ENCODE data around the gene PDIA3.

Gene PDIA3

DNA sequence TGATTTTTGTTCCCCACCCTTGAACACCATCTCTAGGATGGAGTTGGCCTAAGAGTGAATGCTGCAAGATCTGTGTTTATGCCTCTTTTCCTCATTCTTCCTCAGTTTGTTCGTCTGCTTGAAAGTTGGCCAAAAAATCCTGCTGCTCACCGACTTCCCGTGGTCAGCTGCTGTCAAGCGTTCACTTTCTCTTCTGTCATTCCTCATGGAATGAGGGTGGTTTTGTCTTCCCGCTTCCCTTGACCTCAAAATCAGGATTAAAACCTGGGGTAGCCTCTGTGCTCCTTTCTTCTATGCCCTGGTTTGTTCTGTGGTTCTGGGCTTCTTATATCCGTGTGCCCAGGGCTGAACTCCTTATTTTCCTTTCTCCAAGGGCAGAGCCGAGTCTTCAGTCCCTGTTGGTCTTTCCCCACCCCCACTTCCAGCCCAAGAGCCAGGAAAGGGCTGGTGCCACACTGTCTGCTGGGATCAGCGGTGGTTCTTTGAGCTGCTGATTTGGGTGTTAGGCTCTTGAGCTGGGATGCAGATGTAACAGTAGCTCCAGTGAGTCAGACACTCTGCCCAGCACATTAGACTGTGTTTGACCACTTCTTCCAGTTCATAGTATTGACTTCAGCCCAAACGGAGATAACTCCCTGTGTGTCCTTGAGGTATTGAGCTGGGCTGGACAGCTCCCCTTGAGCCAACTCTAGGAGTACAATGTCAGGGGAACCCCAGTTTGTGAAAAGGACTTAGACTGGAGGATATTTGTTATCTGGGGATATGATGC, 48.2 kb downstream of the PDIA3 start:
- peak; percentile 41 for DNase-seq (ENCODE audit: low read depth, low spot score)
- no peak overlapping the region for H3K4me3 ChIP-seq (ENCODE audit: low read depth, low read length)
- TF ChIP-seq, protein P1, sequence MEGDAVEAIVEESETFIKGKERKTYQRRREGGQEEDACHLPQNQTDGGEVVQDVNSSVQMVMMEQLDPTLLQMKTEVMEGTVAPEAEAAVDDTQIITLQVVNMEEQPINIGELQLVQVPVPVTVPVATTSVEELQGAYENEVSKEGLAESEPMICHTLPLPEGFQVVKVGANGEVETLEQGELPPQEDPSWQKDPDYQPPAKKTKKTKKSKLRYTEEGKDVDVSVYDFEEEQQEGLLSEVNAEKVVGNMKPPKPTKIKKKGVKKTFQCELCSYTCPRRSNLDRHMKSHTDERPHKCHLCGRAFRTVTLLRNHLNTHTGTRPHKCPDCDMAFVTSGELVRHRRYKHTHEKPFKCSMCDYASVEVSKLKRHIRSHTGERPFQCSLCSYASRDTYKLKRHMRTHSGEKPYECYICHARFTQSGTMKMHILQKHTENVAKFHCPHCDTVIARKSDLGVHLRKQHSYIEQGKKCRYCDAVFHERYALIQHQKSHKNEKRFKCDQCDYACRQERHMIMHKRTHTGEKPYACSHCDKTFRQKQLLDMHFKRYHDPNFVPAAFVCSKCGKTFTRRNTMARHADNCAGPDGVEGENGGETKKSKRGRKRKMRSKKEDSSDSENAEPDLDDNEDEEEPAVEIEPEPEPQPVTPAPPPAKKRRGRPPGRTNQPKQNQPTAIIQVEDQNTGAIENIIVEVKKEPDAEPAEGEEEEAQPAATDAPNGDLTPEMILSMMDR (IDR thresholded peaks at IDR 0.05; ENCODE audit: low read depth, low read length) = no peak
- in situ Hi-C loops (cut with HindIII; ENCODE audit: low sequenced_read_pairs) = no loop called here

DNA sequence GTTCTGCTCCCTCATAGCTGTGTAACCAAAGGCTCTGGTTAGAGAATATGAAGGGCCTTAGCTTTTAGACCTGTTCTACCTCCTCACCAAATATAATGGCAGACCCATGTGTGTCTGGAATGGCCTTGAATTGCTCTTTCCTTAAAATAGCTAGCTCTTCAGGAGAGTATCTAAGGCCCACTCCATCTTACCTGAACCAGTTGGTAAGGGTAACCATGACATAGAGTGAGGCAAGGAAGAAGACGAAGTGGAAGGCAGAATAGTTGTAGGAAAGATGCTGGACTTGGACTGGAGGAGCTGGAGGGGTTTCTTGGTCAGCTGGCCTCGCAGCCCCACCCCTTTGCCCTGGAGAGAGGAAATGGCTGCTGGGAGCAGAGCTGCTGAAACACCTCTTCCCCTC, 49.0 kb downstream of the PDIA3 start:
- no peak overlapping the region for H3K4me3 ChIP-seq (ENCODE audit: low read depth, low read length)
- in situ Hi-C loops (cut with HindIII; ENCODE audit: low sequenced_read_pairs) = no loop called here
- DNase-seq (ENCODE audit: low read depth, low spot score) = no peak
- TF ChIP-seq, protein P1 (IDR thresholded peaks at IDR 0.05; ENCODE audit: low read depth, low read length) = no peak

DNA sequence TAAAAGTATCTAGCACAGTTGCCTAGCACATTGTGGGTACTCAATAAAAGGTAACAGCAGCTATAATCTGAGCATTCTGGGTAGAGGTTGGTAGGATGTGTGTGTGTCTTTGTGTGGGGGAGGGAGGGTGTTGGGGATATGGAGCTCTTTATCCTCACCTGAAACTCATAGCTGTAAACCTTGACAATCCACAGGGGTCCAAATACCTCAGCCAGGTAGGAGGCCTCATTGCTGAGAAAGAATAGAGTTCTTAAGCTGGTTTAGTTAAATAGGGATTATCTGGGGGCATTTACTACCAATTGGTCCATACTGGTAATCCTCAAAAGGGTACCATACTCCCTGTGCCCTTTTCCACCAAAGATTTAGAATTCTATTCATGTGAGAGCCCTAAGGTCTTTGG, 49.8 kb downstream of the PDIA3 start:
- DNase-seq (ENCODE audit: low read depth, low spot score) = no peak
- H3K4me3 ChIP-seq (ENCODE audit: low read depth, low read length) = no peak overlapping the region
- TF ChIP-seq, protein P1 (IDR thresholded peaks at IDR 0.05; ENCODE audit: low read depth, low read length) = no peak
- in situ Hi-C loops (cut with HindIII; ENCODE audit: low sequenced_read_pairs) = no loop called here

DNA sequence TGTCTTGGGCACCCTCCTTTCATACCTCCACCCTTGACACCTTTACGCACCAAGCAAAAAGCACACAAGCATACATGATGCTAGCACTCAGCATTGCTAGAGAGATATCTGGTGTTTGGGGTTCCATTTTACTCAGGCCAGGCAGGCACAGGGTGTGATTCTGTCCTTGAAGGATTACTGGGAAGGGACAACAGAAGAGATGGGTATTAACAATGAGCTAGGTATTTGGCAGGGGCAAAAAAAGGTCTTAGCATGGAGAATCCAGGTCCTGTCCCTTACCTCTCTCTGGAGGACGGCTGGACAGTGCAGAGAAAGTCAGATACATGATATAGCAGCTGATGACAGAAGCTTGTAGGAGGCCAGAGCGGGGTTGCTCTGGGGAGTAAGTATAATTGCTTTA, 50.3 kb downstream of the PDIA3 start:
- in situ Hi-C loops (cut with HindIII; ENCODE audit: low sequenced_read_pairs) = no loop called here
- DNase-seq (ENCODE audit: low read depth, low spot score) = no peak
- no peak overlapping the region for H3K4me3 ChIP-seq (ENCODE audit: low read depth, low read length)
- TF ChIP-seq, protein P1 (IDR thresholded peaks at IDR 0.05; ENCODE audit: low read depth, low read length) = no peak

DNA sequence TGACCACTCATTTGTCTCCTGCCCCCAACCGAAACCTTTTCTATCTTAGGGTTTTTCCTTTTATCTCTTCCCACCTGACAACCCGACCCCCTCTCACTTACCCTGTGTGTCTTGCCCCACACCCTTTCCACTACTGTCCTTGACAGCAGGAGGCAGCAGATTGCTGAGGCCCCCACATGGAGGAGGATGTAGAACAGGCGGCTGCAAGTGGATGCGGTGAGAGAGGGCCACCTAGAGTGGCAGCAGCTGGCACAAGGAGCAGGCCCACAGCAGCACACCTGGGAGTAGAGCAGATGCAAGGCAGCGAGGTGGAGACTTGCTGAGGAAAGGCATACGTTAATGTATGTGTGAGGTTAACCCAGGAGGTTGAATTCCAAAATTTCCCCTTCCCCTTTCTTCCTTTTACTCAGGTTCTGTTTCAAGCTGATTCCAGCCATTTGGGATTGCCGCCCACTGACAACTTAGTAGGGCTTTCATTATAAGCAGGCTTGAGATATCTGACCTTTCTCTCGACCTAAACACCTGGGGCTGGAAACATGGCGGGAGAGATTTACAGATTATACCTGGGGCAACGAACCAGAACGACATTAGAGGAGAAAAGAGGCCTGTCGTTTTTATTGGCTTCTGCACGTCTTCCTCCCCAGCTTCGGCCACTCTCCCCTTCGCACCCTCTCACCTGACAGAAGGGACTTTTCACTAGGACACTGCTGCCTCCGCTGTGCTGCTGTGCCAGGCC, 53.1 kb downstream of the PDIA3 start:
- no peak overlapping the region for H3K4me3 ChIP-seq (ENCODE audit: low read depth, low read length)
- TF ChIP-seq, protein P1 (IDR thresholded peaks at IDR 0.05; ENCODE audit: low read depth, low read length) = no peak
- in situ Hi-C loops (cut with HindIII; ENCODE audit: low sequenced_read_pairs) = no loop called here
- no peak for DNase-seq (ENCODE audit: low read depth, low spot score)

DNA sequence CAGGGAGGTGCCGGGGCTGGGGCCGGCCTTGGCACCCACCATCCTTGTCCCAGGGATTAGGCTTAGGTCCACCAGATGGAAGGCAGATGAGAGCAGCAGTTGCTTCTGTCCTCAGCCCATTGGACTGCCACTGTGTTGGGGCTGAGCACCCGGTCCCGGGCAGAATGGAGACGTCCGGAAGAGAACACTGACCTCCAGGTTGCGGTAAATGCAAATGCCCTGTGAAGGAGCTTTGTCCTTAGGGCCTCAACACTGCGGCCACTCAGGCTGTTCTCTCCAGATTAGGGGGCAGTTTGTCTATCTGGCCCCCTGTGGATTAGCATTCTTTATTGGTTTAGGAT, 53.7 kb downstream of the PDIA3 start, which contains the start of gene SERINC4:
SERINC4 (minus strand) TSS at position 276 of the 341 bp plus-strand sequence; CDS start at position 42, 234 bp downstream.
- TF ChIP-seq, protein P1 (IDR thresholded peaks at IDR 0.05; ENCODE audit: low read depth, low read length) = no peak

More for the DNA sequence above, 53.7 kb downstream of the PDIA3 start, which contains the start of gene SERINC4:
- peak within 1 kb of the TSS; percentile 98 for H3K4me3 ChIP-seq (ENCODE audit: low read depth, low read length)
- DNase-seq (ENCODE audit: low read depth, low spot score) = no peak
- in situ Hi-C loops (cut with HindIII; ENCODE audit: low sequenced_read_pairs) = no loop called here

Measured in astrocyte of the spinal cord (primary cell).